Renal cortical epithelial cell (primary cell): Measurements from ENCODE around the gene FBN3. TPM values are rescaled to one million over a fixed set of nuclear protein-coding genes. Genes with fewer than 3 reads are reported as not detected.
A peak's percentile ranks its signal among the peaks of the same experiment; 100 is the strongest.
"Not testable (repeated sequence)": the region's sequence is repeated elsewhere in the genome, so short reads cannot be mapped to it uniquely, and the experiment has no call there.

ENCODE experiments used
- DNase-seq: peaks from one replicate; pipeline ENCODE4 v3.0.0-alpha.2; 2011; ENCODE audit warnings: low read depth
- total RNA-seq: library from RNA; depleted of rRNA; stranded (reverse); fragments of >200 nt; gene quantifications from 2 replicates; pipeline ENCODE4 v1.2.3, GENCODE V29; 2014

FBN3 gene
- total RNA-seq, 1 donor from 2014 or later = under 0.01 TPM

- no peak for DNase-seq
Measured at GRCh38 chr19:8056533-8056932, 92.9 kb downstream of the FBN3 start.

DNA sequence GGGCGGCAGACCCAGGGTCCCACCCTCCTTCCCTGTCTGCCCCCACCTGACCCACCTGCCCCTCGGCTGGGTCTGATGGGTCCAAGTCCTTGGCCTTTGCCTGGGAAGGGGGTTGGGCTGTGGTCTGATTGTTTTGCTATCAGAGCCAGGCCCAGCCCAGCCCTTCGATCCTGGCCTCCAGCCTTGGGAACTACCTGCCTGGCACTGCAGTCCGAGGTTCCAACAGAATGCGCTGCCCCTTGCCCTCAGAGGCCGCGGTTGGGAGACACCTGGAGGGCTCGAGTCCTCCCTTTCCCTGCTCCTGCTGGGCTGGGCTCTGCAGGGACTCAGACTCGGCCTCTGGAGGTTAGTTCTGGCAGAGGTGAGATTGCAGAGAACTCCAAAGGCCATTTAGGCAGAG lies 95.2 kb downstream of the FBN3 start:
- DNase-seq = no peak

- DNase-seq = no peak
Measured at GRCh38 chr19:8052464-8052859, 96.9 kb downstream of the FBN3 start, which contains the start of gene CCL25. CCL25 (plus strand) TSS chr19:8052760; CDS start chr19:8053050, 290 bp downstream.

- DNase-seq = peak; percentile 62
Measured at GRCh38 chr19:8050274-8051096, 98.9 kb downstream of the FBN3 start.

DNA sequence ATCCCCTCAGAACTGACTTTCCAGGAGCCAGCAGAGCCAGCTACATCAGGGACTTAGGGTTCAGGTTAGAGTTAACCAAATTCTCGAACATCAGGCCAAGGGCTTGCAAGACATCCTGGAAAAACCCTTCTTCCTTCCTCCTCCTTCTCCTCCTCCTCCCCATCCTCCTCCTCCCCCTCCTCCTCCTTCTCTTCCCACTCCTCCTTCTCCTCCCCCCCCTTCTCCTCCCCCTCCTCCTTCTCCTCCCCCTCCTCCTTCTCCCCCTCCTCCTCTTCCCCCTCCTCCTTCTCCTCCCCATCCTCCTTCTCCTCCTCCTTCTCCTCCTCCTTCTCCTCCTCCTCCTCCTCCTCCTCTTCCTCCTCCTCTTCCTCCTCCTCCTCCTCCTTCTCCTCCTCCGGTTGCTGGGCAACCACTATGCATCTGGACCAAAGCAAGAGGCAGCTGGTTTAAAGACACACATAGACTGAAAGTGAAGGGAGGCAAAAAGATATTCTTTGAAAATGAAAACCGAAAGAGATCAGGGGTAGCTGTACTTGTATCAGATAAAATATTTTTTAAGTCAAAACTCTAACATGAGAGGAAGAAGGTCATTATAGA lies 102.7 kb downstream of the FBN3 start:
- no peak for DNase-seq

DNA sequence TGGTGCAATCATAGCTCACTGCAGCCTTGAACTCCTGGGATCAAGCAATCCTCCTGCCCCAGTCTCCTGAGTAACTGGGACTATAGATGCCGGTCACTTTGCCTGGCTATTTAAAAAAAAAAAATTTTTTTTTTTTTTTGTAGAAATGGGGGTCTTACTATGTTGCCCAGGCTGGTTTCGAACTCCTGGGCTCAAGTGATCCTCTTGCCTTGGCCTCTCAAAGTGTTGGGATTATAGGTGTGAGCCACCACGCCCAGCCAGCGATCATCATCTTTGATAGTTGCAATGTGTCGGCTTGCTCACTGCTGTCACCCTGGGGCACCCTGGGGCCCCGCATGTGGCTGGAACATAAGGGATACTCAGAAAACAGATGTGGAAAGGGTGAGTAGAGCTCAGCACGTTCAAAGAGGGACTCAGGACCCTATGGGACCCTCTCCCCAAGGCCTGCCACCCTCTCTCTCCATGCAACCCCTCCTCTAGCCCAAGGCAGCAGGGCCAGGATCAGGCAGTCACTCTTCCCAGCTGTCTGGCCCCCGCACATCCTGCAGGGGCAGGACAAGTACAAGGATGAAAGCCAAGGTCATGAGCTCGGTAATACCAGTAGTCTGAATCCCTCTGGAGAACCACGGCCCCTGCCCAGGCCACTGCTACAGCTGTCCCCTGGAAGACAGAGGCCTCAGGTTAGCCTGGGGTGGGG lies 103.4 kb downstream of the FBN3 start:
- DNase-seq = no peak

- no peak for DNase-seq
Measured at GRCh38 chr19:8044018-8044417, 105.4 kb downstream of the FBN3 start.

GRCh38 chr19:8042900-8043299 lies 106.5 kb downstream of the FBN3 start:
- no peak for DNase-seq

DNA sequence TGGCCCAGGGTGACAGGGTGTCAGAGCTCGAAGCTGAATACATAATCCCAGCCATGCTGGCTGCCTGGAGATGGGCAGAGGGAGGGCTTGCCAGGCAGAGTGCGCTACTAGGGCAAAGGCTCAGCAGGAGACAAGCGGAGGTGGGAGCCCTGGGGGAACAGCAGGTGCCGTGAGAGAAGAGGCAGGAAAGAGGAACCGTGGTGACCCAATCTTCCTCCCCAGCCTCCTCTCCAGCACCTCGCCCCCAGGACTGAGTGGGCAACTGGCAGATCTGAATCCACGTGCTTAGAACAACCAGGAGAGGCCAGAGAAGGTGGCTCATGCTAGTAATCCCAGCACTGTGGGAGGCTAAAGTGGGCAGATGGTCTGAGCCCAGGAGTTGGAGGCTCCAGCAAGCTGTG lies 107.9 kb downstream of the FBN3 start:
- DNase-seq = no peak

GRCh38 chr19:8039231-8039630 lies 110.2 kb downstream of the FBN3 start:
- DNase-seq = no peak

DNA sequence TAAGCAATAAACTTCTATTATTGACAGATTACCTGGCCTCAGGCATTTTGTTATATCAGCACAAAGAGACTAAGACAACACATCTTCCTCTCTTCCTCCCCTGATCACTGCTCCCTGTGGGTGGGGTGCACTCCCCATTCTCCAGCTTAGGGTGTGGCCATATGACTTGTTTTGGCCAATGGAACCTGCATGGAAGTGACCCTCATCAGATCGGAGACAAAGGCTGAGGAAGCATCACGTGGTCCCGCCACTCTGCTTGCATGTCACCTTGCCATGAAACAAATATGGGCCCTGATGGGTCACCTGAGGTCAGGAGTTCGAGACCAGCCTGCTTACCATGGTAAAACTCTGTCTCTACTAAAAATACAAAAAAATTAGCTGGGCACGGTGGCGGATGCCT lies 110.6 kb downstream of the FBN3 start:
- DNase-seq = no peak

- DNase-seq = no peak
Measured at GRCh38 chr19:8036434-8037099, 112.8 kb downstream of the FBN3 start.

DNA sequence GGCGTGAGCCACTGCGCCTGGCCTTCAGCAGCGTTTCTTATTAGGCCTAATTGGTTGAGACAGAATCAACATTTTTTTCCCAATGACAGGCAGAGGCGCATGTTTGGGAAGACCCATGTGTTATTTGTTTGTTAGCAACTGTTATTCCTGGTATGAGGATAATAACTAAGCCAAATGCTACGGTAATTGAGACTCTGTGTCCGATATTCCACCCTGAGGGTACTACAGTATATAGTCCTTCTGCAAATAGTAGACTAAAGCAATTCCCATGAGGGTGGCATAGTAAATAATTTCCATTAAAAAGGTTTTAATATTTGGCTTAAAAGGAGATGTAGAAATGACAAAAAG lies 115.2 kb downstream of the FBN3 start:
- DNase-seq = no peak

DNA sequence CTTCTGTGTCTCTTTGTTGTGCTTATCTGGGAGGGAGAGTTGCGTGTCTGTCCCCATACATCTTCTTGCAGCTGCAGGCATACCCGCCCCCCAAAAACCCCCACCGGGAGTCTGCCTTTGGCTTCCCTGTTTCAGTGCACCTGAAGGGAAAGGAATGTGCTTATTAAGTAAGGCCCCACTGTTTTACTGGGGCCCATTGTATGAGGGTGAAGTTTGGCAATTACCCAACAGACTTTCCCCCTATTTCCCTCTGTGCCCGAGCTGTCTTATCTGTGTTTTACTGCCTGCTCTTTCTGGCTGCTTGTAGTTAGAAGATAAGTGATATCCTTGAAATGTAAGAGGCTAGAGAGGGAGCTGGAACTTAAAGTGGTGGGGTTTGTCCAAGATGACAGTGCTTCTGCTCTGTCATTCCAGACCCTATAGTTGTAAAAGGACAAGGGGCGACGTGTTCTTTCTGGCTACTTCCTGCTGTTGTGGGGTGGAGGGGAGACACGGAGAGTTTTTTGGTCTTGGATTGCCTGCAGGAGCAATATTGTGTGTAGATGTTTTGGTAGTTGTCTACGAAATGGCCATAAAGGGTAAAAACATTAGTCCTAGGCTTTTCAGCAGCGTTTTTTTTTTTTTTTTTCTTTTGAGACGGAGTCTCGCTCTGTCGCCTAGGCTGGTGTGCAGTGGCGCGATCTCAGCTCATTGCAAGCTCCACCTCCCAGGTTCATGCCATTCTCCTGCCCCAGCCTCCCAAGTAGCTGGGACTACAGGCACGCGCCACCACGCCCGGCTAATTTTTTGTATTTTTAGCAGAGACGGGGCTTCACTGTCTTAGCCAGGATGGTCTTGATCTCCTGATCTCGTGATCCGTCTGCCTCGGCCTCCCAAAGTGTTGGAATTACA lies 115.9 kb downstream of the FBN3 start:
- not testable (repeated sequence) for DNase-seq

DNA sequence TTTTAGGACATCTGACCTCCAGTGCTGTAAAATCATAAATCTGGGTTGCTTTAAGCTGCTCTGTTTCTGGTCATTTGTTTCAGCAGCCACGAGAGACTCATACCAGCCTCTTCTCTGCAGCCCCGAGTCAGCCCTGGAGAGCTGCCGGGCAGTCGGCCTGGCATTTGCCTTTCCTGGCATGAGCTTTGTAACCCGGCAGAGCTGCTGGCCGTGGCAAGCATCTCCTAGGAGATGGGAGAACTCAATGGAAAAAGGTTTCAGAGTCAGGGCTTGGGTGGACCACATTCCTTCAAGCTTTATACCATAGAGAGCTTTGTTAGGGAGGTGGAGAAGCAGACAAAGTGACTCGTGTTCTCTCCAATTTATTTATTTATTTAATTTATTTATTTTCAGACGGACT lies 118.4 kb downstream of the FBN3 start:
- no peak for DNase-seq

DNA sequence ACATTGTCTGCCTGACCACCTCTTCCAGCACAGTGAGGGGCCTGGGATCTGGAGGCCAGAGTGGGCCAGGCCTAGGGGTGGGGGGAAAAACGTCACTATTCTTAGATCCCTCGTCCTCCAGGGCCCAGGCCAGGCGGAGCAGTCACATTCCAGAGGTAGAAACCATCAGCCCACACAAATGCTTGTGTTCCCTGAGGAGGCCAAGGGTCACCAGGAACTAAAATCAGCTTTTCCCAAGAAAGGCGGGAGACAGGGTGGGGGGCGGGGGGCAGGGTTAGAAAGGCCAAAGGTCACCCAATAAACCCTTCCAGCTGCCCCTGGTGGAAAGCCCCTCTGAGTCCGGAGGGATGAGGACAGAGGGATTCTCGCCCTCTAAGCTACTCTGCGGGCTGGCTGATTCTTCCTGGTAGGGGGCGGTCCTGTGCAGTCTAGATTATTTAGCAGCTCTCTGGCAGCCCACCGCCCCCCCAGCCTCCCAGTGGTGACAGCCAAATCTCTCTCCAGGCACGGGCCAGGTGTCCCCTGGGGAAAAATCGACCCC lies 120.4 kb downstream of the FBN3 start:
- DNase-seq = peak; percentile 30

DNA sequence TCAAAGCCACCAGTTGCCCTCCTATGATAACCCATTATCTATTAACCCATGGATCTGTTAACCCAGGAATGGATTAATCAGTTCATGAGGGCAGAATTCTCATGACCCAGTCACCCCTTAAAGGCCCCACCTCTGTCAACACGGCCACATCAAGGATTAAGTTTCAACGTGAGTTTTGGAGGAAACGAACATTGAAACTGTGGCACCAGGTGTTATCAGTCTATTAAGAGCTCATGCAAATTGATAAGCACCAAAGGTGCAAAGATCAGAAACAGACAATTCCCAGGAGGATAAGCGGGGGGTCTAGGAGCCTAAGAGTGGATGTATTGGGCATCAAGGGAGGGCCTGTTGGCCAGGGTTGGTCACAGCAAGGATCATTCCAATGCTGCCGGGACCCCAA lies 124.1 kb downstream of the FBN3 start:
- DNase-seq = no peak

- DNase-seq = not testable (repeated sequence)
Measured at GRCh38 chr19:8024256-8024655, 125.1 kb downstream of the FBN3 start.

DNA sequence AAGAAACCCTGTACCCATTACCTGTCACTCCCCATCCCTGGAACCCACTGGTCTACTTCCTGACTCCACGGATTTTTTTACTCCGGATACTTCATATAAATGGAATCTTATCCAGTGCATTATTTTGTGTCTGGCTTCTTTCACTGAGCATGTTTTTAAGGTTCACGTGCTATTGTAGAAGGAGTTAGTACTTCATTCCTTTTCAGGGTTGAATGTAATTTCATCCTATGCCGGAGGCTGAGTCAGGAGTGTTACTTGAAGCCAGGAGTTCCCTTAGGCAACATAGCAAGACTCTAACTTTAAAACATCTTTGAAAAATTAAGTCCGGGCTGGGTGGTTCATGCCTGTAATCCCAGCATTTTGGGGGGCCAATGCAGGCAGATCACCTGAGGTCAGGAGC lies 126.0 kb downstream of the FBN3 start:
- no peak for DNase-seq

DNA sequence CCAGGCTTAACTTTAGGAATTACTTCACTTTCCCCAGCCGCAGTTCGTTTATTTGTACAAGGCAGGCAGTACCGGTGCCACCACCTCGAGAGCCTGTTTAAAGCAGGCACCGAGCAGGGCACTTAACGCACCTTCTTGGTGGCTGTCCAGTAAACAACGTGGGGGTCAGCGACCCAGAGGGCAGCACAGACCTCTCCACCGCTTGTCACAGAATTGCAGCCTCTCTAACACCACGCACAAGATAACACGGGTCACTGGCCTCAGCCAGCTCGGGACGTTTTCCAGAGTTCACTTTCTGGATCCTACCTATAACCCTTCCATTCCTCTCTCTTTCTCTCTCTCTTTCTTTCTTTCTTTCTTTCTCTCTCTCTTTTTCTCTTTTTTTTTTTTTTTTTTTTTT lies 127.1 kb downstream of the FBN3 start:
- DNase-seq = no peak

DNA sequence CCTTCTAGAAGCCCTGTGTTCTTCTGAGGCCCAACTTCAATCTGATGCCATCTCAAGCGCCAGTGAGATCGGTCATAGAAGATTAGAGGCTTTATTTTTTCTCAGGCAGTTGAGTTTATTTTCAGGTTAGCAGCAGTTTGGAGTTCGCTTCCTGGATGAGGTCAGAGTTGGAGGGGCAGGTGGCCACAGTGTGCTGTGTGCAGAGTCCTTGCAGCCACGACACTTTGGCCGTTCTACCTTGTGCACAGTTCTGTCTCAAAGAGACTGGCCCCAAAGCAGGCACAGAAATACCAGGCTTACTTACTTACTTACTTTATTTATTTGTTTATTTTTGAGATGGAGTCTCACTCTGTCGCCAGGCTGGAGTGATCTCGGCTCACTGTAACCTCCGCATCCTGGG lies 128.0 kb downstream of the FBN3 start:
- no peak for DNase-seq
